Psoas muscle (tissue), 8 donors: Measurements from ENCODE around the gene ADAM8. TPM values are rescaled to one million over a fixed set of nuclear protein-coding genes. Genes with fewer than 3 reads are reported as not detected.

Experiments used
- ATAC-seq, 4 donors: fragments of 200-7000 bp; cut with Tn5 transposase; one replicate each; pipeline ENCODE4 v1.9.1; 2020; ENCODE audit warnings: moderate library complexity in 3 of 4, mild to moderate bottlenecking in 2 of 4
- DNase-seq, 2 donors: peaks; one replicate each; pipeline ENCODE4 v3.0.0-alpha.2; 2020
- H3K27ac ChIP-seq: fragments of 200-600 bp; one replicate; pipeline ENCODE4 v1.8.0; 2022
- H3K27me3 ChIP-seq, 3 donors: fragments of 200-600 bp in 1 of 3; one replicate each; pipeline versions ENCODE4 v1.6.1 to v1.8.0; 2013 to 2022; ENCODE audit warnings: low read length in 2 of 3, mild to moderate bottlenecking in 2 of 3, moderate library complexity in 1 of 3; ENCODE audit not compliant: insufficient read depth in 3 of 3
- H3K36me3 ChIP-seq, 2 donors: fragments of 200-600 bp in 1 of 2; one replicate each; pipeline versions ENCODE4 v1.6.1 to v1.8.0; 2013 to 2022; ENCODE audit warnings: low read depth in 1 of 2, mild to moderate bottlenecking in 1 of 2, moderate library complexity in 1 of 2; ENCODE audit not compliant: insufficient read depth in 1 of 2
- H3K4me1 ChIP-seq: fragments of 200-600 bp; one replicate; pipeline ENCODE4 v1.8.0; 2022
- H3K4me3 ChIP-seq: fragments of 200-600 bp; one replicate; pipeline ENCODE4 v1.8.0; 2022; ENCODE audit warnings: mild to moderate bottlenecking
- H3K9me3 ChIP-seq: fragments of 200-600 bp; one replicate; pipeline ENCODE4 v1.8.0; 2022
- WGBS, 3 donors: extraction: QIAGEN DNeasy Blood & Tissue Kit; methylation state at CpG; one replicate each; pipeline versions ENCODE4 v1.1.6 to v1.1.7; 2013; 5-methylcytosine and 5-hydroxymethylcytosine counted together
- intact Hi-C, 2 donors: fragments of 100-400 bp; cut with DNase I; formaldehyde crosslinking; loops; one replicate each; pipeline versions ENCODE4 v1.11.0 to v1.14.2; 2022
- polyA plus RNA-seq, 3 donors: library from polyadenylated mRNA; stranded (reverse); fragments of 200-250 nt; gene quantifications; one replicate each; pipeline ENCODE4 v1.2.3, GENCODE V29; 2013
- total RNA-seq, 4 donors: library from RNA; stranded (reverse); fragmentation: NEBNext Ultra II Directional in 2 of 4; extraction: Animal tissue kit (Norgen Biotek cat#: 25700) in 2 of 4; gene quantifications; one replicate each; pipeline versions ENCODE4 v1.2.1 to v1.2.4, GENCODE V29; 2021 to 2023
- TF ChIP-seq, protein P1 (sequence below): fragments of 200-600 bp; IDR thresholded peaks from one replicate; pipeline ENCODE4 v1.8.0; 2022; ENCODE audit warnings: antibody characterized with exemption
- donor health status: healthy with polysubstance abuse.
- donor health status: DM: no; HTN: no; CAD: no; lungs with moderate emphysema.
- donor health status: Bipolar disorder and iron deficiency.
- donor health status: healthy.
- donor health status: DM: yes; HTN: yes; CAD: no.
- donor health status: DM: no; HTN: no; CAD: no.
- donor health status: DM: no; HTN: no; CAD: no.
- donor health status: DM: yes; HTN: yes; CAD: no.

Gene ADAM8
- total and polyA plus RNA-seq, 7 donors, result 0.21 to 2.8 (median 2.2) TPM

DNA sequence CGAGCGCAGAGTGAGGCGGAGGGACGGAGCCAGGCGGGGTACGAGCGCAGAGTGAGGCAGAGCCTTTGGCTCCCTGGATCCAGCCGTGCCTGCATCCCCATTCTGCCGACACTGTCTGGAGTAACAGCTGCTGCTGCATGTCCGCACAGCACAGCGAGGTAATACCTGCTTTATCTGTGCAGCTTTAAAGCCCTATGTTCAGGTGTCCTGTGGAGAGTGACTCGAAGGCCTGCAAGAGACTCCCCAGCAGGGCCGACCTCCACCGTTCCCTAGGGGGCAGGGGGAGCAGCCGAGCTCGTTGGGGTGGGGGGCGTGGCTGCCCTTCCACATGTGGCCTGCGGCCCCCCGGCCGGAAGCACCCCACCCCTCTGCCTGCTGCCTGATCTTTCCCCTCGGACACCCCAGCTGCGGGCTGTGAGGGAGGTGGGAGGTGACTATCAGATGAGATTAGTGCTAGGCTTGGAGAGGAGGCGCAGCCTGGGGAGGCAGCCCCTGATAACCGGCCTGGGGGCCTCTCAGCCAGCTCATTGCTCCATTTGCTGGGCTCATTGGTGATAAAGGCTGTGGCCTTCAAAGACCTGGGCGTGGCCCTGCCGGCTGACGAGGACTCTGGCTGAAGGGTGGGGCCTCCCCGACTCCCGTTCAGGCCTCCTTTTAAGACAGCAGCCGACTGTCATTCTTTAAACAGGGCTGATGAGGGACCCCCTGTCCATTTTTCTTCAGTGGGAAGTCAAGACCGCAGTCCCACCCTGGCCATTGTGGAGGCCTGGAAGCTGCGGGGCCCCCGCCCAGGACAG, 31.0 kb downstream of the ADAM8 start:
- no peaks in the 10 kb centered on the region for H3K9me3 ChIP-seq
- TF ChIP-seq, protein P1, sequence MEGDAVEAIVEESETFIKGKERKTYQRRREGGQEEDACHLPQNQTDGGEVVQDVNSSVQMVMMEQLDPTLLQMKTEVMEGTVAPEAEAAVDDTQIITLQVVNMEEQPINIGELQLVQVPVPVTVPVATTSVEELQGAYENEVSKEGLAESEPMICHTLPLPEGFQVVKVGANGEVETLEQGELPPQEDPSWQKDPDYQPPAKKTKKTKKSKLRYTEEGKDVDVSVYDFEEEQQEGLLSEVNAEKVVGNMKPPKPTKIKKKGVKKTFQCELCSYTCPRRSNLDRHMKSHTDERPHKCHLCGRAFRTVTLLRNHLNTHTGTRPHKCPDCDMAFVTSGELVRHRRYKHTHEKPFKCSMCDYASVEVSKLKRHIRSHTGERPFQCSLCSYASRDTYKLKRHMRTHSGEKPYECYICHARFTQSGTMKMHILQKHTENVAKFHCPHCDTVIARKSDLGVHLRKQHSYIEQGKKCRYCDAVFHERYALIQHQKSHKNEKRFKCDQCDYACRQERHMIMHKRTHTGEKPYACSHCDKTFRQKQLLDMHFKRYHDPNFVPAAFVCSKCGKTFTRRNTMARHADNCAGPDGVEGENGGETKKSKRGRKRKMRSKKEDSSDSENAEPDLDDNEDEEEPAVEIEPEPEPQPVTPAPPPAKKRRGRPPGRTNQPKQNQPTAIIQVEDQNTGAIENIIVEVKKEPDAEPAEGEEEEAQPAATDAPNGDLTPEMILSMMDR, result no peak
- H3K4me1 ChIP-seq, result no peaks in the 10 kb centered on the region
- H3K4me3 ChIP-seq, result no peak overlapping the region
- H3K36me3 ChIP-seq, result no peaks in the 10 kb centered on the region
- no peak overlapping the region for H3K27ac ChIP-seq
- H3K27me3 ChIP-seq, result peaks cover 0 to 86% (median 33%) of the 10 kb centered on the region in 3 donors
- intact Hi-C loops, result no loop called here
- WGBS, 3 donors, result 45 to 60% (median 46%) methylated on average over 27 to 33 of the region's 33 CpGs
- no peak for ATAC-seq
- DNase-seq, result no peak

DNA sequence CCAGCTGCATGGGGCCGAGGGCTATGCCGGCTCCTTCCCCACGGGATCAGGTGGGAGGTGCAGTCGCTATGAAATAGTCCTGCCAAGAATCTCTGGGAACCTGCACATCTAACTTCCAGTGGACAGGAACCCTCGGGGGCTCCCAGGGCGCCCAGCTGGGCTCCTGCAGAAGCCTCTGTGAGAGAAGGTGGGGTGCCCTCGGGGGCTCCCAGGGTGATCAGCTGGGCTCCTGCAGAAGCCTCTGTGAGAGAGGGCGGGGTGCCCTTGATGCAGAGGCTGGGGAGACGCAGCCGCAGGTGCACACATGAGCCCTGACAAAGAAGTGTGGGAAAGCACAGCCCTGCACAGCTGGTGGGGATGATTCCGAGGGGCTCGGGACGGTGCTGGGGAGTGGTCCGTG, 33.1 kb downstream of the ADAM8 start:
- DNase-seq (no peak), ATAC-seq (no peak)
- Histone ChIP-seq H3K36me3 (no peaks in the 10 kb centered on the region), H3K4me3 (no peak overlapping the region), H3K4me1 (no peaks in the 10 kb centered on the region), H3K9me3 (no peaks in the 10 kb centered on the region), H3K27ac (no peak overlapping the region), H3K27me3 (peaks cover 4 to 90% (median 30%) of the 10 kb centered on the region in 3 donors)
- TF ChIP-seq, protein P1, result no peak
- intact Hi-C loops, result no loop called here
- 49 to 65% (median 55%) methylated on average over 14 of the region's 14 CpGs for whole genome bisulfite sequencing, 3 donors

DNA sequence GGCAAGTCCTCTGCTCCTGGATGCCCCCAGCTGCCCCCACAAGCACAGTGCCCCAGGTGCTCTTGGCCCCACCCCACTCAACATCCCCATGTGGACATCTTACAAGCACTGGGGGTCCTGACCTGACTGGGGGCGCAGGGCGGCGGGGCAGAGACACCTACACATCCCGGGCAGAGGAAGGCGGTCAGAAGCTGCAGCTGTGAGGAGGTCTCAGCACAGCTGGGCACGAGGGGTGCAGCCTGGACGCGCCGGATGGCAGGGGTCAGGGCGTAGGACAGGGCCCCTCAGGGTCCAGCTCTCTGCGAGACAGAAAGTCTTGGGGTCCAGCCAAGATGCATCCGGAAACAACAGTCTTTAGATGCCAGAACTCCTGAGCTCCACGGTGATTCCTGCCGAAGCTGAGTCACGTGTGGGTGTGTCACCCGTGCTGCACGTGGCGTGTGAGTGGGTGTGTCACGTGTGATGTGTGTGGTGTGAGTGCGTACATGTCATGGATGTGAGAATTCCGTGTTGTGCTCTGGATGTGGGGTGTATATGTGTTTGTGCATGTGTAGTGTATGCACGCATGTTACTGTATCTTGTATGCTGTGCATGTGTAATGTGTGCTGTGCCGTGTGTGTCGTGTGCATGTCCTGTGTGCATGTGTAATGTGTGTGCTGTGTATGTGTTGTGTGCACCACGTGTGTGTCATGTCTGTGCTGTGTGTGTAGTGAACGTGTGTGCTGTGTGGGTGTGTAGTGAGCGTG, 33.9 kb downstream of the ADAM8 start:
- no peak for DNase-seq
- no peak overlapping the region for H3K4me3 ChIP-seq
- TF ChIP-seq, protein P1, result no peak
- no peaks in the 10 kb centered on the region for H3K4me1 ChIP-seq
- WGBS, 3 donors, result 61 to 79% (median 64%) methylated on average over 27 of the region's 27 CpGs
- no peaks in the 10 kb centered on the region for H3K36me3 ChIP-seq
- H3K9me3 ChIP-seq, result no peaks in the 10 kb centered on the region
- no peak for ATAC-seq
- peaks cover 4 to 89% (median 33%) of the 10 kb centered on the region in 3 donors for H3K27me3 ChIP-seq
- intact Hi-C loops, result no loop called here
- no peak overlapping the region for H3K27ac ChIP-seq

DNA sequence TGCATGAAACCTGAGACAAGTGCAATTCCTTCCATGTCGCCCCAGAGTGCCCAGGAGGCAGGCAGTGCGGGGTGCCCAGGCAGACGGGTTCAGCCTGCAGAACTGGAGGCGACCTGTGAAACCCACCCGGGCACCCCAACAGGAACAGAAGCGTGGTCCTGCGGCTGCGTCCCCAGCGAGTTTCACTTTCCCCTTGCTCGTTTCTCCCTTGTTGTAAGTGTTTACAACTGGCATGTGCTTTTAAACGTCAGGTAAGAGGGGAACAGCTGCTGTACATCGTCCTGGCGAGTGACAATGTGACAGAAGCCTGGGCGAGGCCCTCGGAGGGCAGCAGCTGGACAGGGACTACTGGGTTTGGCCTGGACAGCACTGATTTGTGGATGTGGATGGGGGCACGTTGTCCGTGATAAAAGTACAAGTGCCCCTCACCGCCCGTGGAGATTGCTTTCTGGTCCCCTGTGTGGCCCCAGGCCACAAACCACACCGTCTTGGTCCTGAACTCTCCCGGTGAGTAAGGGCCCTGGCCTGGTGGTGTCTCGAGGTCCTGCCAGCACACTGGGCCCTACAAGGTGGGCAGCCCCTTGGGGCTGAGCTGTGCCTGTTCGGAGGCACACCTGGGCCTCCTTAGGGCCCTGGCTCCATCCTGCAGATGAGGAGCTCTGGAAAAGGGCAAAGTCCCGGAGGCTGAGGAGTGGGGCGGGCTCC, 35.0 kb downstream of the ADAM8 start:
- Histone ChIP-seq H3K4me3 (no peak overlapping the region), H3K27ac (no peak overlapping the region), H3K9me3 (no peaks in the 10 kb centered on the region), H3K4me1 (no peaks in the 10 kb centered on the region), H3K27me3 (peaks cover 4 to 89% (median 35%) of the 10 kb centered on the region in 3 donors), H3K36me3 (no peaks in the 10 kb centered on the region)
- intact Hi-C loops, result no loop called here
- 49 to 59% (median 58%) methylated on average over 25 of the region's 25 CpGs for WGBS, 3 donors
- TF ChIP-seq, protein P1, result no peak
- no peak for ATAC-seq
- no peak for DNase-seq
